AG09309 (cell line): ENCODE measurements around the gene PPP1R8.
"Not testable (repeated sequence)": the region's sequence is repeated elsewhere in the genome, so short reads cannot be mapped to it uniquely, and the experiment has no call there.

Source experiments
- DNase-seq: peaks from one replicate; pipeline ENCODE4 v3.0.0-alpha.2; 2010; ENCODE audit warnings: low read depth
- H3K4me3 ChIP-seq: 2 replicates; pipeline ENCODE4 v1.5.1; 2011; ENCODE audit warnings: mild to moderate bottlenecking, low read depth, low read length, moderate library complexity; ENCODE audit not compliant: control insufficient read depth
- TF ChIP-seq, protein P1 (sequence below): IDR thresholded peaks from 2 replicates; pipeline ENCODE4 v1.5.1; 2011; ENCODE audit warnings: mild to moderate bottlenecking, low read depth, low read length, inconsistent platforms; ENCODE audit not compliant: insufficient read depth, control insufficient read depth; ENCODE audit errors: missing control alignments

Gene PPP1R8

DNA sequence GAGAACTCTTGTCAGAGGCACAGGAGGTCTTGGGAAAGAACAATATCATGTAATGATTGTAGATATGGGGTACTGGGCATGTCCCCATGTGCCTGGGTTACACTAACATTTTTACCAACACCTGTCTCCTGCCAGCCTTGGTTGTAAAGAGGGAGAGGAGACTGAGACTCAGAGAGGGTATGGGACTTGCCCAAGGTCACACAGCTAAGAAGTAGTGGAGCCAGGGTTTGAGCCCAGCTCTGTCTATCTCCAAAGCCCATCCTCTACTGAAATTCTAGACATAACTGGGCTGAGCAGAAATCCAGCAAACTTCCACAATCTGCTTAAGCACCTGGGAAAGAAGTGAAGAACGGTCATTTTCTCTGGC, 39.1 kb downstream of the PPP1R8 start:
- H3K4me3 ChIP-seq: no peak overlapping the region
- TF ChIP-seq, protein P1, sequence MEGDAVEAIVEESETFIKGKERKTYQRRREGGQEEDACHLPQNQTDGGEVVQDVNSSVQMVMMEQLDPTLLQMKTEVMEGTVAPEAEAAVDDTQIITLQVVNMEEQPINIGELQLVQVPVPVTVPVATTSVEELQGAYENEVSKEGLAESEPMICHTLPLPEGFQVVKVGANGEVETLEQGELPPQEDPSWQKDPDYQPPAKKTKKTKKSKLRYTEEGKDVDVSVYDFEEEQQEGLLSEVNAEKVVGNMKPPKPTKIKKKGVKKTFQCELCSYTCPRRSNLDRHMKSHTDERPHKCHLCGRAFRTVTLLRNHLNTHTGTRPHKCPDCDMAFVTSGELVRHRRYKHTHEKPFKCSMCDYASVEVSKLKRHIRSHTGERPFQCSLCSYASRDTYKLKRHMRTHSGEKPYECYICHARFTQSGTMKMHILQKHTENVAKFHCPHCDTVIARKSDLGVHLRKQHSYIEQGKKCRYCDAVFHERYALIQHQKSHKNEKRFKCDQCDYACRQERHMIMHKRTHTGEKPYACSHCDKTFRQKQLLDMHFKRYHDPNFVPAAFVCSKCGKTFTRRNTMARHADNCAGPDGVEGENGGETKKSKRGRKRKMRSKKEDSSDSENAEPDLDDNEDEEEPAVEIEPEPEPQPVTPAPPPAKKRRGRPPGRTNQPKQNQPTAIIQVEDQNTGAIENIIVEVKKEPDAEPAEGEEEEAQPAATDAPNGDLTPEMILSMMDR: no peak
- DNase-seq: no peak

DNA sequence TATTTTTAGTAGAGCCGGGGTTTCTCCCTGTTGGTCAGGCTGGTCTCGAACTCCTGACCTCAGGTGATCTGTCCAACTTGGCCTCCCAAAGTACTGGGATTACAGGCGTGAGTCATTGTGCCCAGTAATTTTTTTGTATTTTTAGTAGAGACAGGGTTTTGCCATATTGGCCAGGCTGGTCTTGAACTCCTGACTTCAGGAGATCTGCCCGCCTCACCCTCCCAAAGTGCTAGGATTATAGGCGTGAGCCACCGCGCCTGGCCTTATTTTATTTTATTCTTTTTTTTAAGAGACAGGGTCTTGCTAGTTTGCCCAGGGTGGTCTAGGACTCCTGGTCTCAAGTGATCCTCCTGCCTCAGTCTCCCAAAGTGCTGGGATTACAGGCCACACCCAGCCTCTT, 40.5 kb downstream of the PPP1R8 start:
- not testable (repeated sequence) for DNase-seq, H3K4me3 ChIP-seq

DNA sequence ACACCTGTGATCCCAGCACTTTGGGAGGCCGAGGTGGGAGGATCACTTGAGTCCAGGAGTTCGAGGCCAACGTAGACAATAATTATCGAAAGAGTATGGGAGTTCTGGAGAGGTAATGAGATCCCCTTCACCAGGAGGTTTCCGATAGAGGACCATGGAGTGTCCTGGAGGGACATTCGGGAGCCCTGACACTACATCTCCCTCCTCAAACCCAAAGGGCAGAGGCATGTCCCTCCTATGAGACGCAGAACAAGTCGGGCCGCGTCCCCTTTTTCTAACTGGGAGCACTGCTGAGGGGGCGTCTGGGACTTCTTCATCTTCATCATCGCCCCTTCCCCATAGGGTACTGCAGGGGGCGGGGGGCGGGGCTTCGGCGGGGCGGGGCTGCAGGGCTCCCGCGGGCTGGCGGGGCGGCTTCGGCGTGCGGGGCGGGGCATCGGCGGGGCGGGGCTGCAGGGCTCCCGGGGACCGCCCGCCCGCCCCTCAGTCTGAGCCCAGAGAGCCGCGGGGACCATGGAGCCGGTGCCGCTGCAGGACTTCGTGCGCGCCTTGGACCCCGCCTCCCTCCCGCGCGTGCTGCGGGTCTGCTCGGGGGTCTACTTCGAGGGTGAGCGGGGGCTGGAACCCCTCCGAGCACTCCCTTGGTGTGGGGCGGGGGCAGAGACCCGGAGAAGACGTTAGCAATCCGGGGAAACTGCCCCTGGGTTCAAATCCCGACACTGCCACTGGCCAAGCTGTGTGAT, 41.6 kb downstream of the PPP1R8 start, which contains the start of gene THEMIS2:
Gene THEMIS2, plus strand, starts transcription at position 486 of the 743 bp plus-strand sequence. Its CDS starts 28 bp downstream, at position 514.
- TF ChIP-seq, protein P1: no peak
- no peak for DNase-seq
- H3K4me3 ChIP-seq: peak within 1 kb of the TSS; percentile 71

DNA sequence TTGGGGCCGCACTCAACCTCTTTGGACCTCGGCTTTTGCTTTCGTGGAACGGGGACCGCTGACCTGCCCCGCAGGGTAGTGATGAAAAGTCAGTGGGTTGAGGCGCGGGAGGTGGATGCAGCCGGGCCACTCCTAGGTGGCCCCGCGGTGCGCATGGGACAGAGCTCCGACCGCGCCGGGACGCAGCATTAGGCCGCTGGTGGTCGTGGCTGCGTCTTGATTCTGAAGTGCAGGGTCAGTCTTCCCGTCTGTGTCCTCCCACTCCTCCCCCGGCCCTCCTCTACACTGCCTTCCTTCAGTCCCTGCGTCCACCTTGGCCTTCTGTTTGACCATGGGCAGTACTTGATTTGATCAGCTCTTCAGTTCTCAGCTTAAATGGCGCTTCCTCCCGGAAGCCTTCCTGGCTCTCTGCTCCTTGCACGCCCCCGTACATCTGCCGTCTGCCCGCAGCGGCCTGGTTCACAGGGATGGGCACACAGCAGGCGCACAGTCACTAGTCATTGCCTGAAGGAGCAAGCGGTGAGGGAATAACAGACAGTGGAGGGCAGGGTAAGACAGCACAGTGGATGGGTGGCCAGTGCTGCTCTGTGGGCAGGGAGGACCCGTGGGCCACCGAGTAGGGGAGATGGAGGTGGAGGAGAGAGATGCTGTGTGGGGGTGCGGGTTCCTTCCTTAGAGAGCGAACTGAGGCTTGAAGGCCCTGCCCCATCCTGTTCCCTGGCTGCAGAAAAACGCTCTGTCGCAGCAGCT, 42.4 kb downstream of the PPP1R8 start:
- H3K4me3 ChIP-seq: peak overlapping the region; percentile 71
- no peak for DNase-seq
- TF ChIP-seq, protein P1: no peak

DNA sequence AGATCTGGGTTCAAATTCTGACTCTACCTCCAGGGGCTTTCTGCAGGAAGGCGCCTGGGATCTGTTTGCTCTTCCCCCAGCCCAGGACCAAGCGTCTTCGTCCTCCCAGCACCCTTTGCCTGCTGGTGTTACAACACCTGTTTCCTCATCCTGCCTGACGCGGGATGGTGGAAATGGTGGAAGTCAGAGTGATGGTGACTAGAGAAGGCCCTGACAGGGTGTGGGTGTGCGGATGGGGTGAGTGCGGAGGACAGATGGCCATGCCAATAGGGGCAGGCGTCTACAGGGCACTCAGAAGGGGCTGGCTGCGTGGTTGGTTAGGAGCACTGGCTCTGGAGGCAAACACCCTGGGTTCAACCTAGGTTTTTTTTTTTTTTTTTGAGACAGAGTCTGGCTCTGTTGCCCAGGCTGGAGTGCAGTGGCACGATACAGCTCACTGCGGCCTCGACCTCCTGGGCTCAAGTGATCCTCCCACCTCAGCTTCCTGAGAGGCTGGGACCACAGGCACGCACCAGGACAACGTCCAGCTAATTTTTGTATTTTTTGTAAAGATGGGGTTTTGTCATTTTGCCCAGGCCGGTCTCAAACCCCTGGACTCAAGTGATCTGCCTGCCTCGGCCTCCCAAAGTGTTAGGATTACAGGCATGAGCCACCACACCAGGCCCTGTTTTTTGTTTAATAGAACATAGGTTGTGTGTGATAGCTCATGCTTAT, 43.2 kb downstream of the PPP1R8 start:
- no peak for DNase-seq
- no peak overlapping the region for H3K4me3 ChIP-seq

DNA sequence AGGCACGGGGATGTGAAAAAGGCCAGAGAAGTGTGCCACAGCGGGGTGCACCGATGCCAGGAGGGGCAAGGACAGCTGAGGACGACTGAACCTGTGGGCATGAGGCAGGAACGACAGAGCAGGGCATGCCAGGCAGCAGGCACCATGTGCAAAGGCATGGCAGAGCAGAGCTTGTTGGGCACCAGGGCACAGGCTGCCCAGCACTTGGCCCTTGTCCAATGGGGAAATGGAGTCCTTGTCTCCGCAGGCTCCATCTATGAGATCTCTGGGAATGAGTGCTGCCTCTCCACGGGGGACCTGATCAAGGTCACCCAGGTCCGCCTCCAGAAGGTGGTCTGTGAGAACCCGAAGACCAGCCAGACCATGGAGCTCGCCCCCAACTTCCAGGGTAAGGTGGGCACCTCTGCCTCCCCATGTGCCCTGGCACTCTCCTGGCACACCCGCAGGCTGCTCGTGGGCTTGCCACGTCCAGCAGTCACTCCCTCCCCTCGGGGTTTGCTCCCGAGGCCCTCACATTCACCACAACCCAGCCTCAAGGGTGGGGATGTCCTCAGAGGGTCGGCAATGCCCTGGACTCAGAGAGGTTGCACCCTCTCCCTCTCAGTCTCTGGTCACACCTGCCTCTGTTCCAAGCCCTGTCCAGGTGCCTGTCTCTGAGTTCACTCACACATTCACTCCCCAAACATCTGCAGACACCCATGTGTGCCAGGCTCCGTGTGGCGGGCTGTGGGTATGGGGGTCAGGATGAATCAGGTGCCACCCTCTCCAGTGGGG, 45.9 kb downstream of the PPP1R8 start:
- DNase-seq: no peak
- TF ChIP-seq, protein P1: no peak
- no peak overlapping the region for H3K4me3 ChIP-seq

More for the DNA sequence above, 43.2 kb downstream of the PPP1R8 start:
- TF ChIP-seq, protein P1: no peak
